ENCODE data around the gene MORC2. TPM values are rescaled to one million over a fixed set of nuclear protein-coding genes. Genes with fewer than 3 reads are reported as not detected.

The MORC2 gene
- total RNA-seq, 1 experiment from 2014 or later: 60.3 TPM

- H3K4me3 ChIP-seq (ENCODE audit: low read depth, low read length, poor library complexity, severe bottlenecking): no peak overlapping the region
- no TSS peak for BruUV-seq (replicated peaks)
- H3K36me3 ChIP-seq (ENCODE audit: insufficient read depth, low read length, poor library complexity, severe bottlenecking): no peaks in the 10 kb centered on the region
- DNase-seq (ENCODE audit: low spot score): no peak
- CTCF ChIA-PET: no interaction called here
- POLR2A ChIA-PET (ENCODE audit: low non-redundant PET): no interaction called here
- H3K4me1 ChIP-seq (ENCODE audit: insufficient read depth, low read length, poor library complexity, severe bottlenecking): no peaks in the 10 kb centered on the region
- no peaks in the 10 kb centered on the region for H3K9me3 ChIP-seq (ENCODE audit: low read depth, low read length, poor library complexity, severe bottlenecking)
- no peak overlapping the region for H3K27ac ChIP-seq (ENCODE audit: low read depth, low read length, poor library complexity, severe bottlenecking)
- intact Hi-C loops (cut with micrococcal nuclease; ENCODE audit: unreplicated experiment): no loop called here
- TF ChIP-seq, protein P1, sequence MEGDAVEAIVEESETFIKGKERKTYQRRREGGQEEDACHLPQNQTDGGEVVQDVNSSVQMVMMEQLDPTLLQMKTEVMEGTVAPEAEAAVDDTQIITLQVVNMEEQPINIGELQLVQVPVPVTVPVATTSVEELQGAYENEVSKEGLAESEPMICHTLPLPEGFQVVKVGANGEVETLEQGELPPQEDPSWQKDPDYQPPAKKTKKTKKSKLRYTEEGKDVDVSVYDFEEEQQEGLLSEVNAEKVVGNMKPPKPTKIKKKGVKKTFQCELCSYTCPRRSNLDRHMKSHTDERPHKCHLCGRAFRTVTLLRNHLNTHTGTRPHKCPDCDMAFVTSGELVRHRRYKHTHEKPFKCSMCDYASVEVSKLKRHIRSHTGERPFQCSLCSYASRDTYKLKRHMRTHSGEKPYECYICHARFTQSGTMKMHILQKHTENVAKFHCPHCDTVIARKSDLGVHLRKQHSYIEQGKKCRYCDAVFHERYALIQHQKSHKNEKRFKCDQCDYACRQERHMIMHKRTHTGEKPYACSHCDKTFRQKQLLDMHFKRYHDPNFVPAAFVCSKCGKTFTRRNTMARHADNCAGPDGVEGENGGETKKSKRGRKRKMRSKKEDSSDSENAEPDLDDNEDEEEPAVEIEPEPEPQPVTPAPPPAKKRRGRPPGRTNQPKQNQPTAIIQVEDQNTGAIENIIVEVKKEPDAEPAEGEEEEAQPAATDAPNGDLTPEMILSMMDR (conservative IDR thresholded peaks at IDR 0.05; ENCODE audit: low read depth, low read length): no peak
- no peak for TF ChIP-seq EZH2 (IDR thresholded peaks at IDR 0.05; ENCODE audit: borderline replicate concordance, low read depth, low read length, poor library complexity, severe bottlenecking)
- no peaks in the 10 kb centered on the region for H3K27me3 ChIP-seq (replicated peaks; ENCODE audit: insufficient read depth, low read depth, low read length, poor library complexity)
Measured at GRCh38 chr22:30891781-30892180, 76.8 kb downstream of the MORC2 start.

DNA sequence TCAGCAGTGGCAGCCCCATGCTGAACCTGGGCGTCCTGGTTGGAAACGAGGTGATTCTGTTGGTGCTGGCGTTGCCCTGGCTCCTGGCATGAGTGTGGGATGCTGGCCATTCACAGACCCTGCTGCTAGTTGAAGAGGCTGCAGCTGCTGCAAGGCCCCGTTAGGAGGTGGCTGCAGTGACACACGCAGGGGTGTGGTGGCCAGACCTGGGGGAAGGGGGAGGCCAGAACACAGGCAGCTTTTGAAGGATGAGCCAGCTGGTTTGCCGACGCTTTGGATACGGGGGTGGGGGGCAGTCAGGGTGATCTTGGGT, 77.2 kb downstream of the MORC2 start:
- TF ChIP-seq EZH2 (IDR thresholded peaks at IDR 0.05; ENCODE audit: borderline replicate concordance, low read depth, low read length, poor library complexity, severe bottlenecking): no peak
- TF ChIP-seq, protein P1 (conservative IDR thresholded peaks at IDR 0.05; ENCODE audit: low read depth, low read length): no peak
- no peaks in the 10 kb centered on the region for H3K27me3 ChIP-seq (replicated peaks; ENCODE audit: insufficient read depth, low read depth, low read length, poor library complexity)
- H3K4me1 ChIP-seq (ENCODE audit: insufficient read depth, low read length, poor library complexity, severe bottlenecking): no peaks in the 10 kb centered on the region
- no TSS peak for BruUV-seq (replicated peaks)
- intact Hi-C loops (cut with micrococcal nuclease; ENCODE audit: unreplicated experiment): no loop called here
- ChIA-PET CTCF (no interaction called here), POLR2A (ENCODE audit: low non-redundant PET) (no interaction called here)
- no peaks in the 10 kb centered on the region for H3K9me3 ChIP-seq (ENCODE audit: low read depth, low read length, poor library complexity, severe bottlenecking)
- no peak overlapping the region for H3K4me3 ChIP-seq (ENCODE audit: low read depth, low read length, poor library complexity, severe bottlenecking)
- DNase-seq (ENCODE audit: low spot score): no peak
- no peaks in the 10 kb centered on the region for H3K36me3 ChIP-seq (ENCODE audit: insufficient read depth, low read length, poor library complexity, severe bottlenecking)
- H3K27ac ChIP-seq (ENCODE audit: low read depth, low read length, poor library complexity, severe bottlenecking): no peak overlapping the region

GRCh38 chr22:30890686-30891442, 77.7 kb downstream of the MORC2 start:
- CTCF ChIA-PET: interaction anchor here (0.6 to 0.8 kb wide), 3 partner anchors 29 to 289 kb away, joined by 3 to 4 read pairs (median 3); no protein-coding TSS in a partner anchor
- POLR2A ChIA-PET (ENCODE audit: low non-redundant PET): no interaction called here

More at GRCh38 chr22:30890686-30891442, 77.7 kb downstream of the MORC2 start:
- H3K27me3 ChIP-seq (replicated peaks; ENCODE audit: insufficient read depth, low read depth, low read length, poor library complexity): no peaks in the 10 kb centered on the region
- no peak overlapping the region for H3K27ac ChIP-seq (ENCODE audit: low read depth, low read length, poor library complexity, severe bottlenecking)
- peak; percentile 15 for DNase-seq (ENCODE audit: low spot score)
- H3K4me1 ChIP-seq (ENCODE audit: insufficient read depth, low read length, poor library complexity, severe bottlenecking): no peaks in the 10 kb centered on the region
- H3K9me3 ChIP-seq (ENCODE audit: low read depth, low read length, poor library complexity, severe bottlenecking): no peaks in the 10 kb centered on the region
- no peak overlapping the region for H3K4me3 ChIP-seq (ENCODE audit: low read depth, low read length, poor library complexity, severe bottlenecking)
- intact Hi-C loops (cut with micrococcal nuclease; ENCODE audit: unreplicated experiment): no loop called here
- H3K36me3 ChIP-seq (ENCODE audit: insufficient read depth, low read length, poor library complexity, severe bottlenecking): no peaks in the 10 kb centered on the region
- no TSS peak for BruUV-seq (replicated peaks)
- TF ChIP-seq, protein P1 (conservative IDR thresholded peaks at IDR 0.05; ENCODE audit: low read depth, low read length): peak; percentile 86
- TF ChIP-seq EZH2 (IDR thresholded peaks at IDR 0.05; ENCODE audit: borderline replicate concordance, low read depth, low read length, poor library complexity, severe bottlenecking): no peak

Data from A673 (cell line).